Measurements from ENCODE around the gene GAR1. TPM values are rescaled to one million over a fixed set of nuclear protein-coding genes. Genes with fewer than 3 reads are reported as not detected.

GAR1 gene
- 1.9 and 2.1 TPM in 2 replicates for total RNA-seq

DNA sequence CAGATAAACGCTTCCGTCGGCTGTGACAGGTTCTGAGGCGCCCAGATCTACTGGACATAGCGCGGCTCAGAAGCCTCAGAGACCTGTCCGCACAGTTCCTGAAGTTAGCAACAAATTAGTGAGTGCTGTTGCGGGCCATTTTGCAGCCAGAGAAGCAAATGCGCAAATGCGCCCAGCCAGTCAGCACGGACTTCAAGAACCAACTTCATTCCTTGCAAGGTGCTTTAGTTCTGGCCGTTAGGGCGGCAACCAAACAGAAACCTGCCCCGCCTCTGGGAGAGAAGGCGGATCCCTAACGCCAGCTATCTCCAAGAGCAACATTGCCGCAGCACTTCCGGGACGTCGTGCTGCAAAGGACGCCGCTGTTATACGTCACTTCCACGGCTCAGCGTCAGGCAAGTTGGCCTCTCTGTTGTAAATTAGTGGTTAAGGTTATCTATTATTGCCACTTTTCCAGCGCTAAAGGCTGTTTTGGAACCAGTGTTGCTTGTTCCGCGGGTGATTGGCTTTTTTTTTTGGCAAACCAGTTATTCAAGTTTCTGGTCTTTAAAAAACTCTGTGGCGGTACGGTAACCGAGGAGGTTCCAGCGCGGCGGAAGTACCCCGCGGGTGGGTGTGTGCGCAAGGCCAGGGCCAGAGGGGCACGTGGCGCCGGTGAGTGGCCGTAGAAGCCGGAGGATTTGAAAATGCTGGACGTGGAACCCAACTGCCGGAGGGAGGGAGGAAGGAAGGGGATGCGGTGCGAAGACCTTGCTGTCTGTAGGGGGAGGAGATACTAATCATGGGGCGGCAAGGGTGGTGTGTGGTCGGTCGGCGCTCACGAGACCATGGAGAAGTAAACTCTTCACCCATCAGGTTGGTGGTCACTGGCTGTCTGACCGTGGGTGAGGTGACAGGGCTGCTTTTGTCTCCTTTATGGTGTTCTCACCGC, at the start of gene GAR1:
GAR1 (plus strand) TSS at position 612 of the 931 bp plus-strand sequence. CDS start 403 bp downstream, outside the sequence.

DNA sequence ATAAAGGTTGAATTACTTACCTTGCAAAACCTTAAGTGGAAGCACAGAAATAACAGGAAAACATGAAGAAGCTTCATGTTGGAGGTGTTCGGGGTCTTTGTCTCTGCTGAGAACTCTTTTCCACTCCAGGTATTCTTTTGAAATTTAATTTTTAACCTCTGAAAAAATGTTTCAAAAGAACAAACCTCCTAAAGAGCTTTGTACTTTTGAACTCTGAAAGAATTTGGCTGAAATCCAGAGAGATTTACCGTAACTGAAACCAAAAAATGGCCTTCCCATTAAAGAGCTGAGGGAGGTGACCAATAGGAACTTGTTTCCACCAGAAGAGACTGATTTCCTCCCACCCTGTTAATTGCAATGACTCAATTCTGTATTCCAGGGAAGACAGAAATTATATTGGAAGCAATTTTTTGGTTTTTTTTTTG, 13.7 kb upstream of the GAR1 start, which contains the start of gene CFI:
CFI (minus strand) TSS at position 105 of the 425 bp plus-strand sequence; CDS start at position 77, 28 bp downstream.

DNA sequence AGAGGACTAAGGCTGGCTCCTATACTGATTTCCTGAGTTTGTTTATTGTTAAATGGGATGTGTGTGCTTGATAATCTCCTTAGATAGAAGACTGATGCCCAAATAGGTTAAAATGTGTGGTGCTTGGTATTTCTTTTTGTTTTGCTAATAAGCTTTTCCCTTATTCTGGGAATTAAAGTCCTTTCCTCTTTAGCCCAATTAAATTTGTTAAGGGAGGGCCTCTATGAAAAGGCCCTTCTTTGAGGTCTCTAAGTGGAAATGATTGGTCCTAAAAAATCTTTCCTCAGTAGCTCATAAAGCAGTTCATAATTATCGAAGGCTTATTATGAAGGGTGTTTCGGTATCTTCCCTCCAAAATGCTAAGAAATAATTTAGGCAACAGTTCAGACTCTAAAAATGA, 12.1 kb downstream of the GAR1 start, which contains the start of gene RRH:
RRH (plus strand) TSS at position 301 of the 400 bp plus-strand sequence; CDS start at position 357, 56 bp downstream.

DNA sequence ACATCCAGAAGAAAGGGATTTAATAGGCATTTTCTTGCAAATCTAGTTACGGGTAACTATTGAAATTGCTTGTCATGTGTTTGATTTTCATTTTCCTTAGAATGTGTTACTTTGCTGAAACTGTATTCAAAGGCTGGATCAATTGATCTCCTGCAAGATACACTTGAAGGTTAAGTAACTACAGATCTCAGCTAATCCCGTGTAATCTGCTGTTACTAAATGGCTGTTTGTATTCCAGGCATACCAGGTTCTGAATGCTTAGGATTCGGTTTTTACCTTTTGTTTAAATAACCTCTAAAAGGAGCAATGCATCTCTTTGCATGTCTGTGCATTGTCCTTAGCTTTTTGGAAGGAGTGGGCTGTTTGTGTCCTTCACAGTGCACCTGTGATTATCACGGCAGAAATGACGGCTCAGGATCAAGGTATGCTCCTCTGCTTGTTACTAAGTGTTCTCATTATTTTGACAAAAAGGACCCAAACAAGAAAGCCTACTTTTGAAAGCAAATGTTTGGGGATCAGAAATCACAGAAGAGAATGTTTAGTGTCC, 32.4 kb downstream of the GAR1 start, which contains the start of gene LRIT3:
LRIT3 (plus strand) TSS at position 212 of the 547 bp plus-strand sequence; CDS start at position 307, 95 bp downstream.

Other genes starting within 250 kb of the GAR1 start
- 21.6 and 23.1 TPM in 2 replicates for gene CASP6, start 112.3 kb upstream of the GAR1 start, total RNA-seq
- gene PLA2G12A, start 85.7 kb upstream of the GAR1 start, total RNA-seq, result 8.0 and 28.5 TPM in 2 replicates
- 1.8 and 6.9 TPM in 2 replicates for gene CFI, start 13.8 kb upstream of the GAR1 start, total RNA-seq
- under 0.01 and 0.09 TPM in 2 replicates for gene RRH, start 12.2 kb downstream of the GAR1 start, total RNA-seq
- gene LRIT3, start 32.3 kb downstream of the GAR1 start, total RNA-seq, result under 0.01 TPM in 1 of 2 replicates, not detected in the other
- gene EGF, start 97.1 kb downstream of the GAR1 start, total RNA-seq, result 0.37 and 0.43 TPM in 2 replicates